Activated CD8-positive, alpha-beta memory T cell treated with anti-CD3 and anti-CD28 coated beads, Interleukin-2, amount 50 U/mL, for 1 hour (primary cell): ENCODE data around the gene CCT8L2.
"Not testable (repeated sequence)": the region's sequence is repeated elsewhere in the genome, so short reads cannot be mapped to it uniquely, and the experiment has no call there.

Experiments
- DNase-seq: peaks from one replicate; pipeline ENCODE4 v3.0.0-alpha.2; 2020; ENCODE audit errors: extremely low read depth

CCT8L2 gene

GRCh38 chr22:16595251-16595650 is 2.6 kb upstream of the CCT8L2 start:
- DNase-seq: not testable (repeated sequence)

GRCh38 chr22:16594026-16594425 is 1.4 kb upstream of the CCT8L2 start:
- no peak for DNase-seq

GRCh38 chr22:16592231-16592630 is 379 bp downstream of the CCT8L2 start:
- not testable (repeated sequence) for DNase-seq

GRCh38 chr22:16591136-16591535 is 1.5 kb downstream of the CCT8L2 start:
- DNase-seq: not testable (repeated sequence)

- DNase-seq: no peak
Measured at GRCh38 chr22:16586991-16587390, 5.6 kb downstream of the CCT8L2 start.

GRCh38 chr22:16586170-16586569 is 6.4 kb downstream of the CCT8L2 start:
- DNase-seq: no peak

- DNase-seq: not testable (repeated sequence)
Measured at GRCh38 chr22:16580872-16581271, 11.7 kb downstream of the CCT8L2 start.

GRCh38 chr22:16569240-16569834 is 23.3 kb downstream of the CCT8L2 start:
- not testable (repeated sequence) for DNase-seq

GRCh38 chr22:16568425-16568758 is 24.2 kb downstream of the CCT8L2 start:
- DNase-seq: no peak

- DNase-seq: not testable (repeated sequence)
Measured at GRCh38 chr22:16567617-16568424, 24.8 kb downstream of the CCT8L2 start.

GRCh38 chr22:16566421-16567151 is 26.0 kb downstream of the CCT8L2 start:
- not testable (repeated sequence) for DNase-seq

- not testable (repeated sequence) for DNase-seq
Measured at GRCh38 chr22:16565585-16566420, 26.8 kb downstream of the CCT8L2 start.

GRCh38 chr22:16564837-16565584 is 27.6 kb downstream of the CCT8L2 start:
- DNase-seq: not testable (repeated sequence)

GRCh38 chr22:16563555-16564520 is 28.8 kb downstream of the CCT8L2 start:
- DNase-seq: no peak

- no peak for DNase-seq
Measured at GRCh38 chr22:16562711-16563554, 29.7 kb downstream of the CCT8L2 start.

GRCh38 chr22:16561093-16561658 is 31.4 kb downstream of the CCT8L2 start:
- not testable (repeated sequence) for DNase-seq

GRCh38 chr22:16560651-16561050 is 32.0 kb downstream of the CCT8L2 start:
- not testable (repeated sequence) for DNase-seq

GRCh38 chr22:16559996-16560395 is 32.6 kb downstream of the CCT8L2 start:
- not testable (repeated sequence) for DNase-seq
